Nephron (organoid): ENCODE results near the gene FAM83F.
A peak's percentile ranks its signal among the peaks of the same experiment; 100 is the strongest.
"Not testable (repeated sequence)": the region's sequence is repeated elsewhere in the genome, so short reads cannot be mapped to it uniquely, and the experiment has no call there.

Experiments
- H3K27ac Mint-ChIP-seq, 3 experiments: 2 replicates each; pipeline ENCODE4 v1.8.0; 2020; ENCODE audit warnings: mixed read lengths in 3 of 3, mild to moderate bottlenecking in 2 of 3, moderate library complexity in 1 of 3
- H3K27me3 Mint-ChIP-seq: 2 replicates; pipeline ENCODE4 v1.8.0; 2021; ENCODE audit warnings: low read depth, mild to moderate bottlenecking, moderate library complexity, mixed read lengths
- H3K36me3 Mint-ChIP-seq: 2 replicates; pipeline ENCODE4 v1.8.0; 2020; ENCODE audit warnings: low read depth, mixed read lengths
- H3K4me1 Mint-ChIP-seq: 2 replicates; pipeline ENCODE4 v1.8.0; 2020; ENCODE audit warnings: mixed read lengths
- H3K4me3 Mint-ChIP-seq, 3 experiments: 2 replicates each; pipeline ENCODE4 v1.8.0; 2020; ENCODE audit warnings: mild to moderate bottlenecking in 3 of 3, mixed read lengths in 3 of 3, moderate library complexity in 2 of 3
- H3K9me3 Mint-ChIP-seq: 2 replicates; pipeline ENCODE4 v1.8.0; 2020; ENCODE audit warnings: mixed read lengths
- CTCF ChIP-seq, 3 experiments: fragments of 200-600 bp; sonication (generic); IDR thresholded peaks; one replicate each; pipeline ENCODE4 v1.5.0; 2021; ENCODE audit warnings: antibody characterized with exemption in 3 of 3; ENCODE audit not compliant: unreplicated experiment in 3 of 3

FAM83F gene

GRCh38 chr22:39994566-39995392 lies at the start of gene FAM83F:
Gene FAM83F (plus strand): TSS chr22:39994954. CDS start chr22:39995043, 89 bp downstream.
- Mint-ChIP-seq H3K9me3 (peaks cover 5% of the 10 kb centered on the region), H3K27ac (no peak within 1 kb of the TSS), H3K4me1 (peaks cover 44% of the 10 kb centered on the region), H3K27me3 (peaks cover 79% of the 10 kb centered on the region), H3K36me3 (no peaks in the 10 kb centered on the region), H3K4me3 (peak within 1 kb of the TSS; percentile 19 to 23 (median 20))
- no peak for TF ChIP-seq CTCF (IDR thresholded peaks at IDR 0.05; ENCODE audit: unreplicated experiment in 3 of 3)

- H3K27ac Mint-ChIP-seq = no peak overlapping the region
- H3K4me3 Mint-ChIP-seq = no peak overlapping the region
- no peaks in the 10 kb centered on the region for H3K9me3 Mint-ChIP-seq
- H3K4me1 Mint-ChIP-seq = peaks cover 44% of the 10 kb centered on the region
- peaks cover 4% of the 10 kb centered on the region for H3K27me3 Mint-ChIP-seq
- no peak for TF ChIP-seq CTCF (IDR thresholded peaks at IDR 0.05; ENCODE audit: unreplicated experiment in 3 of 3)
- H3K36me3 Mint-ChIP-seq = no peaks in the 10 kb centered on the region
These were observed 48.6 kb upstream of the FAM83F start for GRCh38 chr22:39946126-39946502.

DNA sequence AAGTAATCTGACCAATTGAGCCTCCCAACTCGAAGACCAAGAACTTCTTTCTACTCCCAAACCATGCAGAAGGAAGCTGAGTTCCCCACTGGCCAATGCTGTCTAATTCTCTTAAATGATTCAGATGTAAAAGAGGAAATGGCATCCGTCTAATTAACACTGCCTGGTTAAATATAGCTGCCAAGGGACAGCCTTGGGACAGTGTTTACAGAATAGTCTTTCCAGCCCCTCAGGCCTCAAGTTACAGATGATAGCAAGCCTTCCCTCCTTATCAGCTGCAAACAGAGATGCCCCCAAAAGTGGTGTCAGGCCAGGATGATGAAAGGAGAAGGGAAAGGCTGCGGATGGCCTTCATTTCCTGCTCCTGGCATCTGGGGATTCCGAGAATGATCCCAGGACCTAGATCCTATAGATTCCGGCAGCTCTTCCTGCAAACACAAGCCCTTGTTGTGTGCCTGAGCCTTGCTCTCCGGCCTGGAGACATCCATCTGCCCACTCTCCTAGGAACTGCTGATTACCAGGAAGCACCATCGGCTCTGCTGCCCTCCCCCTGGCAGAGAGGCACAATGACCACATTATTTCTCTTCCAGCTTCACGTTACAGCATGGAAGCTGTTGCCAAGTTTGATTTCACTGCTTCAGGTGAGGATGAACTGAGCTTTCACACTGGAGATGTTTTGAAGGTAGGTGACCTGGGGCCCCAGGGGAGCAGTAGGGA lies 48.1 kb upstream of the FAM83F start:
- peaks cover 49% of the 10 kb centered on the region for H3K4me1 Mint-ChIP-seq
- no peak overlapping the region for H3K4me3 Mint-ChIP-seq
- no peak for TF ChIP-seq CTCF (IDR thresholded peaks at IDR 0.05; ENCODE audit: unreplicated experiment in 3 of 3)
- no peaks in the 10 kb centered on the region for H3K36me3 Mint-ChIP-seq
- H3K9me3 Mint-ChIP-seq = no peaks in the 10 kb centered on the region
- H3K27me3 Mint-ChIP-seq = peaks cover 4% of the 10 kb centered on the region
- H3K27ac Mint-ChIP-seq = no peak overlapping the region

GRCh38 chr22:39947220-39948216 lies 47.2 kb upstream of the FAM83F start:
- Mint-ChIP-seq H3K9me3 (no peaks in the 10 kb centered on the region), H3K4me3 (no peak overlapping the region), H3K27ac (no peak overlapping the region), H3K36me3 (no peaks in the 10 kb centered on the region), H3K27me3 (peaks cover 4% of the 10 kb centered on the region), H3K4me1 (peaks cover 52% of the 10 kb centered on the region)
- TF ChIP-seq CTCF (IDR thresholded peaks at IDR 0.05; ENCODE audit: unreplicated experiment in 3 of 3) = no peak

- peaks cover 63% of the 10 kb centered on the region for H3K4me1 Mint-ChIP-seq
- TF ChIP-seq CTCF (IDR thresholded peaks at IDR 0.05; ENCODE audit: unreplicated experiment in 3 of 3) = no peak
- H3K27ac Mint-ChIP-seq = peak overlapping the region in 2 of 3 experiments; percentile 27 to 84
- H3K4me3 Mint-ChIP-seq = no peak overlapping the region
- no peaks in the 10 kb centered on the region for H3K36me3 Mint-ChIP-seq
- H3K9me3 Mint-ChIP-seq = no peaks in the 10 kb centered on the region
- H3K27me3 Mint-ChIP-seq = peaks cover 4% of the 10 kb centered on the region
These were observed 44.6 kb upstream of the FAM83F start for GRCh38 chr22:39949964-39950737.

DNA sequence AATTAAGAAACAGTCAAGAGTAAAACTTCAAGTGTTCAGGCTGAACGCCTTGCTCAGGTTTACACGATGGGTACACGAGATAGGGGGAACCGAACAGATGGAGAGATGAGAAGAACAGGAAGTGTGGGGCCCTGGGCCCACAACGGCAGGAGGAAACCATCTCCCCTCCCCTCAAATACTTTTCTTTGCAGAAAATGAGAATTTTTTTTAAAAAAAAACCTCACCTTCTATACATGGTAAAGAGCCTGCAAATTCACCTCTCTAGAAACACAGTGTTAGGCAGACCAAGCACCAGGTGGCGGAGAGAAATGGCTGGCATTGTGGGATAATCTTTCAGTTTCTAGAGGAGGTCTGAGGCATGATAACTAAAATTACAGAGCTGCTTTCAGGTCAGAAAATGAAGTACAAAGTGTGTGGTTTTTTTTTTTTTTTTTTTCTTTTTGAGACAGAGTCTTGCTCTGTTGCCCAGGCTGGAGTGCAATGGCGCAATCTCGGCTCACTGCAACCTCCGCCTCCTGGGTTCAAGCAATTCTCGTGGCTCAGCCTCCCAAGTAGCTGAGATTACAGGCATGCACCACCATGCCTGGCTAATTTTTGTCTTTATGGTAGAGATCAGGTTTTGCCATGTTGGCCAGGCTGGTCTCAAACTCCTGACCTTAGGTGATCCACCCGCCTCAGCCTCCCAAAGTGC lies 43.0 kb upstream of the FAM83F start:
- peaks cover 64% of the 10 kb centered on the region for H3K4me1 Mint-ChIP-seq
- not testable (repeated sequence) for H3K4me3 Mint-ChIP-seq, H3K27me3 Mint-ChIP-seq, H3K9me3 Mint-ChIP-seq, H3K36me3 Mint-ChIP-seq
- H3K27ac Mint-ChIP-seq = peak overlapping the region in 1 of 3 experiments; percentile 24
